SK-N-SH (cell line): ENCODE measurements around the gene ARHGAP25.

Experiments
- CTCF ChIP-seq: fragments of 200-600 bp; sonication (generic); IDR thresholded peaks from 2 replicates; pipeline ENCODE4 v1.6.1; 2017; ENCODE audit warnings: antibody characterized with exemption, mild to moderate bottlenecking, moderate library complexity
- POLR2AphosphoS5 ChIP-seq: IDR thresholded peaks from 2 replicates; pipeline ENCODE4 v1.6.1; 2012; ENCODE audit warnings: low read depth, low read length
- RAD21 ChIP-seq: IDR thresholded peaks from 2 replicates; pipeline ENCODE4 v1.6.1; 2012; ENCODE audit warnings: mild to moderate bottlenecking, low read length
- RCOR1 ChIP-seq: fragments of 150-350 bp; IDR thresholded peaks from 2 replicates; pipeline ENCODE4 v1.6.1; 2017; ENCODE audit warnings: antibody characterized with exemption, low read length
- SMC3 ChIP-seq: IDR thresholded peaks from 2 replicates; pipeline ENCODE4 v1.6.1; 2012; ENCODE audit warnings: low read depth, low read length, improper control_type of control experiment
- TAF1 ChIP-seq: IDR thresholded peaks from 2 replicates; pipeline ENCODE4 v1.6.1; 2012; ENCODE audit warnings: low read depth, mild to moderate bottlenecking, low read length, moderate library complexity, borderline replicate concordance

GRCh38 chr2:68789603-68790002, 55.0 kb downstream of the ARHGAP25 start:
- TF ChIP-seq CTCF: no peak
- TF ChIP-seq SMC3: no peak
- no peak for TF ChIP-seq POLR2AphosphoS5
- TF ChIP-seq RAD21: no peak
- no peak for TF ChIP-seq RCOR1
- TF ChIP-seq TAF1: no peak
